ENCODE data around the gene SMCP. TPM values are rescaled to one million over a fixed set of nuclear protein-coding genes. Genes with fewer than 3 reads are reported as not detected.

SMCP gene
- polyA plus RNA-seq, 3 donors = not detected

Other genes with a start within 250 kb of the SMCP start
- not detected for gene LCE2D, start 214.9 kb upstream of the SMCP start, polyA plus RNA-seq (ENCODE audit: insufficient read length in 3 of 3)
- gene LCE2C, start 203.0 kb upstream of the SMCP start, polyA plus RNA-seq (ENCODE audit: insufficient read length in 3 of 3) = not detected
- not detected for gene LCE2B, start 192.2 kb upstream of the SMCP start, polyA plus RNA-seq (ENCODE audit: insufficient read length in 3 of 3)
- gene LCE2A, start 180.0 kb upstream of the SMCP start, polyA plus RNA-seq (ENCODE audit: insufficient read length in 3 of 3) = not detected
- gene LCE4A, start 170.2 kb upstream of the SMCP start, polyA plus RNA-seq (ENCODE audit: insufficient read length in 3 of 3) = not detected
- not detected for gene KPRP, start 120.3 kb upstream of the SMCP start, polyA plus RNA-seq (ENCODE audit: insufficient read length in 3 of 3)
- gene LCE1F, start 103.2 kb upstream of the SMCP start, polyA plus RNA-seq (ENCODE audit: insufficient read length in 3 of 3) = not detected
- gene LCE1E, start 92.1 kb upstream of the SMCP start, polyA plus RNA-seq (ENCODE audit: insufficient read length in 3 of 3) = not detected
- not detected for gene LCE1D, start 81.6 kb upstream of the SMCP start, polyA plus RNA-seq (ENCODE audit: insufficient read length in 3 of 3)
- not detected for gene LCE1C, start 71.7 kb upstream of the SMCP start, polyA plus RNA-seq (ENCODE audit: insufficient read length in 3 of 3)
- gene LCE1B, start 66.4 kb upstream of the SMCP start, polyA plus RNA-seq (ENCODE audit: insufficient read length in 3 of 3) = not detected
- not detected for gene LCE1A, start 50.8 kb upstream of the SMCP start, polyA plus RNA-seq (ENCODE audit: insufficient read length in 3 of 3)
- not detected for gene LCE6A, start 35.5 kb upstream of the SMCP start, polyA plus RNA-seq (ENCODE audit: insufficient read length in 3 of 3)
- gene LCE7A, start 18.3 kb upstream of the SMCP start, polyA plus RNA-seq (ENCODE audit: insufficient read length in 3 of 3) = not detected
- gene IVL, start 30.2 kb downstream of the SMCP start, polyA plus RNA-seq (ENCODE audit: insufficient read length in 3 of 3) = under 1 TPM in 2 of 3 donors, not detected in 1; 0.21 to 0.42 TPM
- not detected for gene SPRR5, start 68.9 kb downstream of the SMCP start, polyA plus RNA-seq (ENCODE audit: insufficient read length in 3 of 3)
- not detected for gene SPRR4, start 92.3 kb downstream of the SMCP start, polyA plus RNA-seq (ENCODE audit: insufficient read length in 3 of 3)
- gene SPRR1A, start 105.8 kb downstream of the SMCP start, polyA plus RNA-seq (ENCODE audit: insufficient read length in 3 of 3) = not detected
- gene SPRR3, start 123.4 kb downstream of the SMCP start, polyA plus RNA-seq (ENCODE audit: insufficient read length in 3 of 3) = under 1 TPM in 1 of 3 donors, not detected in 2; 0.21 TPM
- not detected for gene SPRR1B, start 152.9 kb downstream of the SMCP start, polyA plus RNA-seq (ENCODE audit: insufficient read length in 3 of 3)
- gene SPRR2D, start 162.8 kb downstream of the SMCP start, polyA plus RNA-seq (ENCODE audit: insufficient read length in 3 of 3) = not detected
- gene SPRR2A, start 179.2 kb downstream of the SMCP start, polyA plus RNA-seq (ENCODE audit: insufficient read length in 3 of 3) = not detected
- gene SPRR2B, start 193.3 kb downstream of the SMCP start, polyA plus RNA-seq (ENCODE audit: insufficient read length in 3 of 3) = not detected
- not detected for gene SPRR2E, start 216.2 kb downstream of the SMCP start, polyA plus RNA-seq (ENCODE audit: insufficient read length in 3 of 3)
- not detected for gene SPRR2F, start 235.2 kb downstream of the SMCP start, polyA plus RNA-seq (ENCODE audit: insufficient read length in 3 of 3)

All from right renal cortex interstitium (tissue), 3 donors.